PC-9 (cell line): ENCODE measurements around the gene SLC35G6. TPM values are rescaled to one million over a fixed set of nuclear protein-coding genes. Genes with fewer than 3 reads are reported as not detected.

Experiments
- BruUV-seq: library from RNA; stranded (reverse); fragments of 400-500 nt; replicated peaks from 2 replicates; lab custom pipeline; 2021; lab: Mats Ljungman, UMichigan
- CTCF ChIA-PET: fragments of 300-600 bp; sonication (Branson Sonifier 250); formaldehyde crosslinking; loops from one replicate; lab custom pipeline; 2022; ENCODE audit warnings: antibody characterized with exemption; lab: Charles Lee
- POLR2A ChIA-PET: fragments of 300-600 bp; sonication (Branson Sonifier 250); formaldehyde crosslinking; loops from one replicate; lab custom pipeline; 2022; ENCODE audit warnings: antibody characterized with exemption; ENCODE audit not compliant: unreplicated experiment; lab: Charles Lee
- DNase-seq, 2 experiments: peaks; one replicate each; pipeline versions ENCODE4 v3.0.0 to v3.0.0-alpha.2; 2015 to 2022; ENCODE audit warnings: mixed read lengths in 1 of 2
- H2AFZ ChIP-seq: fragments of 200-600 bp; sonication (generic); 2 replicates; pipeline ENCODE4 v1.8.1; 2017; ENCODE audit warnings: antibody characterized with exemption
- H3F3A ChIP-seq: fragments of 200-600 bp; sonication (generic); 2 replicates; pipeline ENCODE4 v1.8.1; 2017; ENCODE audit warnings: antibody characterized with exemption, mild to moderate bottlenecking, low read depth; ENCODE audit not compliant: insufficient read depth
- H3K27ac ChIP-seq: fragments of 200-600 bp; sonication (generic); 2 replicates; pipeline ENCODE4 v1.6.1; 2016; ENCODE audit warnings: mixed run types
- H3K27me3 ChIP-seq: fragments of 200-600 bp; sonication (generic); 2 replicates; pipeline ENCODE4 v1.6.1; 2016; ENCODE audit warnings: low read depth, mixed run types; ENCODE audit not compliant: insufficient read depth
- H3K36me3 ChIP-seq: fragments of 200-600 bp; sonication (generic); 2 replicates; pipeline ENCODE4 v1.6.1; 2016; ENCODE audit warnings: low read depth, mixed run types
- H3K4me1 ChIP-seq: fragments of 200-600 bp; sonication (generic); replicated peaks from 2 replicates; pipeline ENCODE4 v1.6.1; 2016; ENCODE audit warnings: mixed run types; ENCODE audit not compliant: insufficient read depth
- H3K4me2 ChIP-seq: fragments of 200-600 bp; sonication (generic); 2 replicates; pipeline ENCODE4 v1.6.1; 2017; ENCODE audit warnings: mixed run types
- H3K4me3 ChIP-seq: fragments of 200-600 bp; sonication (generic); 2 replicates; pipeline ENCODE4 v1.6.1; 2016; ENCODE audit warnings: mixed run types
- H3K79me2 ChIP-seq: fragments of 200-600 bp; sonication (generic); 2 replicates; pipeline ENCODE4 v1.6.1; 2017; ENCODE audit warnings: low read depth, mixed run types
- H3K9me2 ChIP-seq: fragments of 200-600 bp; sonication (generic); 2 replicates; pipeline ENCODE4 v1.8.1; 2017; ENCODE audit warnings: mild to moderate bottlenecking; ENCODE audit not compliant: insufficient read depth
- H3K9me3 ChIP-seq: fragments of 200-600 bp; sonication (generic); 2 replicates; pipeline ENCODE4 v1.8.1; 2016; ENCODE audit warnings: low read depth; ENCODE audit not compliant: insufficient read depth
- H4K20me1 ChIP-seq: fragments of 200-600 bp; sonication (generic); 2 replicates; pipeline ENCODE4 v1.8.1; 2017; ENCODE audit not compliant: insufficient read depth
- EZH2 ChIP-seq: fragments of 200-600 bp; sonication (generic); IDR thresholded peaks from 2 replicates; pipeline ENCODE4 v1.8.0; 2017; ENCODE audit warnings: antibody characterized with exemption, low read depth
- intact Hi-C: fragments of 100-400 bp; cut with micrococcal nuclease; formaldehyde crosslinking; loops from one replicate; pipeline ENCODE4 v1.10.0; 2022; ENCODE audit not compliant: unreplicated experiment
- total RNA-seq: library from RNA; stranded (reverse); gene quantifications from 2 replicates; pipeline ENCODE4 v1.2.3, GENCODE V29; 2021
- TF ChIP-seq, protein P1 (sequence below): fragments of 200-600 bp; sonication (generic); conservative IDR thresholded peaks from 2 replicates; pipeline ENCODE4 v1.6.1; 2017; ENCODE audit warnings: mixed run types, antibody characterized with exemption, mild to moderate bottlenecking, moderate library complexity

SLC35G6 gene
- total RNA-seq, 1 experiment from 2014 or later = not detected

DNA sequence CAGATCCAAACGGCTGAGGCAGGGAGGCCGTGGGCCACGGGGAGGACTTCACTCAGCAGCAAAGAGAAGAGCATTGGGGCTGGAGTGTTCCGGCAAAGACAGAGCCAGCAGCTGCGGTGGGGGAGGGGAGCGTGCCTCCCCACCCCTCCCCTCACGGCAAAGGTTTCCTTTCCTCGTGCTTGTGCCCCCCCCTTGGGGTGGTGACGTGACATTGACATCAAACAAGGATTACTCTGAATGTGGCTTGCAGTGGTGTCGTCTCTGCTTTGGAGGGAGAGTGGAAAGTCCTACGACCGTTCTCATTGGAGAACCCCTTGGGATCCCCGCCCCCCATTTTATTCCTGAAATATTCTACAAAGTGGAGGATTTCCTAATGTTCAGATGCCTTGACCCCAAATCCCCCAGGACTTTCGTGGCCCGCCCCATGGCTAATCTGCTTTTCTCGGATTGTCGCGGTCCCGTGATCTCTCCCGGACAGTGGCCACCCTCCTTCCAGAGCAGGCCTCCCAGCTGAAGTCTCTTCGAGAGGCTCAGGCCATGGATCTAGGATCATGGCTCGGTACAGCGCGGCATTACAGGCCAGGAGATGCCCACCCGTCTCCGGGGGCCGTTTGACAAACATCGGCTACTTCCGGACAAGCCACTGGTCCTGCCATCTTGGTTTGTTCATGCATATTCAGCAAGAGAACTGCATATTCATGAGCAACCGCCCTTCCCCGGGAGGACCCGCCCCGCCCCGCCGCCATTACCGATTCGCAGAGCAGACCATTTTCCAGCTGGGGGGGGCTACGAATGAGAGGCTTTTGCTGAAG, 2.2 kb downstream of the SLC35G6 start:
- DNase-seq = peak; percentile 73 to 93
- TSS peak; percentile 77 for BruUV-seq
- CTCF ChIA-PET = interaction anchor here (0.6 kb wide), 1 partner anchor 128 kb away, joined by 6 read pairs; no protein-coding TSS in a partner anchor
- Histone ChIP-seq H3K79me2 (peaks cover 45% of the 10 kb centered on the region), H2AFZ (peak overlapping the region; percentile 98), H3K36me3 (no peaks in the 10 kb centered on the region), H3K9me2 (no peaks in the 10 kb centered on the region), H3K27me3 (no peaks in the 10 kb centered on the region), H4K20me1 (peaks cover 8% of the 10 kb centered on the region; the same call in 1 of the 2 replicates), H3K27ac (peak overlapping the region; percentile 95), H3K4me1 (peaks cover 19% of the 10 kb centered on the region), H3K4me2 (peak overlapping the region; percentile 88), H3K9me3 (no peaks in the 10 kb centered on the region), H3F3A (no peaks in the 10 kb centered on the region), H3K4me3 (peak overlapping the region; percentile 88)
- intact Hi-C loops = loop anchor here (1.0 to 5.0 kb wide), 8 partner anchors 38 to 221 kb away; partner anchors contain the start of genes CHRNB1, CLDN7, EIF5A and KCTD11
- POLR2A ChIA-PET = interaction anchor here (0.6 to 0.9 kb wide), 7 partner anchors 24 to 863 kb away, joined by 3 to 16 read pairs (median 4); partner anchors contain the start of genes TMEM102, TMEM256 and TP53
- TF ChIP-seq, protein P1, sequence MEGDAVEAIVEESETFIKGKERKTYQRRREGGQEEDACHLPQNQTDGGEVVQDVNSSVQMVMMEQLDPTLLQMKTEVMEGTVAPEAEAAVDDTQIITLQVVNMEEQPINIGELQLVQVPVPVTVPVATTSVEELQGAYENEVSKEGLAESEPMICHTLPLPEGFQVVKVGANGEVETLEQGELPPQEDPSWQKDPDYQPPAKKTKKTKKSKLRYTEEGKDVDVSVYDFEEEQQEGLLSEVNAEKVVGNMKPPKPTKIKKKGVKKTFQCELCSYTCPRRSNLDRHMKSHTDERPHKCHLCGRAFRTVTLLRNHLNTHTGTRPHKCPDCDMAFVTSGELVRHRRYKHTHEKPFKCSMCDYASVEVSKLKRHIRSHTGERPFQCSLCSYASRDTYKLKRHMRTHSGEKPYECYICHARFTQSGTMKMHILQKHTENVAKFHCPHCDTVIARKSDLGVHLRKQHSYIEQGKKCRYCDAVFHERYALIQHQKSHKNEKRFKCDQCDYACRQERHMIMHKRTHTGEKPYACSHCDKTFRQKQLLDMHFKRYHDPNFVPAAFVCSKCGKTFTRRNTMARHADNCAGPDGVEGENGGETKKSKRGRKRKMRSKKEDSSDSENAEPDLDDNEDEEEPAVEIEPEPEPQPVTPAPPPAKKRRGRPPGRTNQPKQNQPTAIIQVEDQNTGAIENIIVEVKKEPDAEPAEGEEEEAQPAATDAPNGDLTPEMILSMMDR = no peak
- TF ChIP-seq EZH2 = no peak

DNA sequence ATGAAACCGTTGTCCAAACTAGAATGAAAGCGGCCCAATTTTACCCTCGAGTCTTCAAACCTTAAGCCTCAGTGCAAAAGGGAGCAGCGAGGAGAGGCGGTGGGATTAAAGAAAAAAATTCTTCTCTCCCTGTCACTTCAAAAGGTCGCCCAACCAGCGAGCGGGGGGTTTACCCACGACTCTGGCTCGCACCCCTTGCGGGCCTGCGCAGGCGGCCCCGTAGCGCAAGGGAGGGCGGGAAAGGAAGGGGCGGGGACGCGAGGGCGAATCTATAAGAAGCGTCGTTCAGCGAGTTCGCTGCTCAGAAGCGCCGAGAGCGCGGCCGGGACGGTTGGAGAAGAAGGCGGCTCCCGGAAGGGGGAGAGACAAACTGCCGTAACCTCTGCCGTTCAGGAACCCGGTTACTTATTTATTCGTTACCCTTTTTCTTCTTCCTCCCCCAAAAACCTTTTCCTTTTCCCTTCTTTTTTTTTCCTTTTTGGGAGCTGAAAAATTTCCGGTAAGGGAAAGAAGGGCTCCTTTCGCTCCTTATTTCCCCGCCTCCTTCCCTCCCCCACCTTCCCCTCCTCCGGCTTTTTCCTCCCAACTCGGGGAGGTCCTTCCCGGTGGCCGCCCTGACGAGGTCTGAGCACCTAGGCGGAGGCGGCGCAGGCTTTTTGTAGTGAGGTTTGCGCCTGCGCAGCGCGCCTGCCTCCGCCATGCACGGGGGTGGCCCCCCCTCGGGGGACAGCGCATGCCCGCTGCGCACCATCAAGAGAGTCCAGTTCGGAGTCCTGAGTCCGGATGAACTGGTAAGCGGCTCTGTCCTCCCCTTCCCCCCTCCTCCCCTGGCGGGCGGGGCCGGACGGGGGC, 3.0 kb downstream of the SLC35G6 start, which contains the start of gene POLR2A:
Gene POLR2A (plus strand): TSS at position 300 of the 852 bp plus-strand sequence.
- Histone ChIP-seq H3F3A (no peaks in the 10 kb centered on the region), H3K36me3 (0 out of 2 replicates have a peak, but pooled peaks cover 3% of the 10 kb centered on the region), H3K4me2 (peak within 1 kb of the TSS; percentile 88), H3K27me3 (no peaks in the 10 kb centered on the region), H2AFZ (peak within 1 kb of the TSS; percentile 98), H3K4me3 (peak within 1 kb of the TSS; percentile 88), H3K79me2 (peaks cover 46% of the 10 kb centered on the region), H4K20me1 (peaks cover 15% of the 10 kb centered on the region), H3K4me1 (peaks cover 18% of the 10 kb centered on the region), H3K9me2 (no peaks in the 10 kb centered on the region), H3K9me3 (no peaks in the 10 kb centered on the region), H3K27ac (peak within 1 kb of the TSS; percentile 95)
- peak; percentile 79 to 99 for DNase-seq
- CTCF ChIA-PET = interaction anchor here (0.6 to 0.7 kb wide), 4 partner anchors 47 to 667 kb away, joined by 3 to 9 read pairs (median 5); no protein-coding TSS in a partner anchor
- intact Hi-C loops = loop anchor here (1.0 to 5.0 kb wide), 8 partner anchors 39 to 222 kb away; partner anchors contain the start of genes CHRNB1, CLDN7, EIF5A and KCTD11
- TF ChIP-seq EZH2 = no peak
- TF ChIP-seq, protein P1 = no peak
- POLR2A ChIA-PET = interaction anchor here (0.6 to 0.9 kb wide), 10 partner anchors 25 to 862 kb away, joined by 3 to 16 read pairs (median 6); partner anchors contain the start of genes TMEM102, TMEM256 and TP53
- no TSS peak for BruUV-seq
